Neutrophil (primary cell): ENCODE results near the gene EZH1.
"Not testable (repeated sequence)": the region's sequence is repeated elsewhere in the genome, so short reads cannot be mapped to it uniquely, and the experiment has no call there.

ENCODE experiments used
- H3K27ac ChIP-seq: fragments of 200-600 bp; sonication (generic); 2 replicates; pipeline ENCODE4 v1.5.1; 2016; ENCODE audit warnings: mild to moderate bottlenecking, moderate library complexity
- H3K27me3 ChIP-seq: fragments of 200-600 bp; sonication (generic); 2 replicates; pipeline ENCODE4 v1.6.0; 2016; ENCODE audit warnings: mild to moderate bottlenecking
- H3K36me3 ChIP-seq: fragments of 200-600 bp; sonication (generic); 2 replicates; pipeline ENCODE4 v1.5.1; 2017
- H3K4me1 ChIP-seq, 2 experiments: fragments of 200-600 bp in 1 of 2; sonication (generic) in 1 of 2; 1 replicate in 1 of 2; 2 replicates in 1 of 2; pipeline versions ENCODE4 v1.5.1 to v1.6.1; 2013 to 2016; ENCODE audit warnings: low read depth in 1 of 2, low read length in 1 of 2, mild to moderate bottlenecking in 1 of 2, moderate library complexity in 1 of 2; ENCODE audit not compliant: control insufficient read depth in 1 of 2, insufficient read depth in 1 of 2
- H3K4me3 ChIP-seq, 2 experiments: fragments of 200-600 bp in 1 of 2; sonication (generic) in 1 of 2; 1 replicate in 1 of 2; 2 replicates in 1 of 2; pipeline ENCODE4 v1.5.1; 2013 to 2016; ENCODE audit warnings: low read depth in 1 of 2, low read length in 1 of 2, mild to moderate bottlenecking in 1 of 2, moderate library complexity in 1 of 2
- H3K9me3 ChIP-seq: fragments of 200-600 bp; sonication (generic); 2 replicates; pipeline ENCODE4 v1.5.1; 2016
- TF ChIP-seq, protein P1 (sequence below): fragments of 200-600 bp; sonication (generic); IDR thresholded peaks from 2 replicates; pipeline ENCODE4 v1.5.1; 2016; ENCODE audit warnings: antibody characterized with exemption

The EZH1 gene

GRCh38 chr17:42743595-42744282 is 1.1 kb downstream of the EZH1 start:
- no peaks in the 10 kb centered on the region for H3K9me3 ChIP-seq
- peaks cover 3% of the 10 kb centered on the region for H3K36me3 ChIP-seq
- TF ChIP-seq, protein P1, sequence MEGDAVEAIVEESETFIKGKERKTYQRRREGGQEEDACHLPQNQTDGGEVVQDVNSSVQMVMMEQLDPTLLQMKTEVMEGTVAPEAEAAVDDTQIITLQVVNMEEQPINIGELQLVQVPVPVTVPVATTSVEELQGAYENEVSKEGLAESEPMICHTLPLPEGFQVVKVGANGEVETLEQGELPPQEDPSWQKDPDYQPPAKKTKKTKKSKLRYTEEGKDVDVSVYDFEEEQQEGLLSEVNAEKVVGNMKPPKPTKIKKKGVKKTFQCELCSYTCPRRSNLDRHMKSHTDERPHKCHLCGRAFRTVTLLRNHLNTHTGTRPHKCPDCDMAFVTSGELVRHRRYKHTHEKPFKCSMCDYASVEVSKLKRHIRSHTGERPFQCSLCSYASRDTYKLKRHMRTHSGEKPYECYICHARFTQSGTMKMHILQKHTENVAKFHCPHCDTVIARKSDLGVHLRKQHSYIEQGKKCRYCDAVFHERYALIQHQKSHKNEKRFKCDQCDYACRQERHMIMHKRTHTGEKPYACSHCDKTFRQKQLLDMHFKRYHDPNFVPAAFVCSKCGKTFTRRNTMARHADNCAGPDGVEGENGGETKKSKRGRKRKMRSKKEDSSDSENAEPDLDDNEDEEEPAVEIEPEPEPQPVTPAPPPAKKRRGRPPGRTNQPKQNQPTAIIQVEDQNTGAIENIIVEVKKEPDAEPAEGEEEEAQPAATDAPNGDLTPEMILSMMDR: no peak
- peak overlapping the region; percentile 85 to 96 for H3K4me3 ChIP-seq
- peaks cover 33% of the 10 kb centered on the region for H3K27me3 ChIP-seq
- peak overlapping the region; percentile 87 for H3K27ac ChIP-seq
- H3K4me1 ChIP-seq: peaks cover 14 to 15% of the 10 kb centered on the region in 2 experiments

DNA sequence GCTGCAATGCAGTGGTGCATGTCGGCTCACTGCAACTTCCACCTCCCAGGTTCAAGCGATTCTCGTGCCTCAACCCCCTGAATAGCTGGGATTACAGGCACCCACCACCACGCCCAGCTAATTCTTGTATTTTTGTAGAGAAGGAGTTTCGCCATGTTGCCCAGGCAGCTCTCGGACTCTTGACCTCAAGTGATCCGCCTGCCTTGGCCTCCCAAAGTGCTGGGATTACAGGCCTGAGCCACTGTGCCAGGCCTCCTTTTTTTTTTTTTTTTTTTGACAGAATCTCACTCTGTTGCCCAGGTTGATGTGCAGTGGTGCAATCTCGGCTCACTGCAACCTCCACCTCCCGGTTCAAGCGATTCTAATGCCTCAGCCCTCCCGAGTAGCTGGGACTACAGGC is 1.9 kb downstream of the EZH1 start:
- Histone ChIP-seq H3K4me1 (peaks cover 14 to 15% of the 10 kb centered on the region in 2 experiments), H3K27me3 (peaks cover 25% of the 10 kb centered on the region)
- H3K4me3 ChIP-seq, H3K9me3 ChIP-seq, H3K36me3 ChIP-seq, H3K27ac ChIP-seq: not testable (repeated sequence)

DNA sequence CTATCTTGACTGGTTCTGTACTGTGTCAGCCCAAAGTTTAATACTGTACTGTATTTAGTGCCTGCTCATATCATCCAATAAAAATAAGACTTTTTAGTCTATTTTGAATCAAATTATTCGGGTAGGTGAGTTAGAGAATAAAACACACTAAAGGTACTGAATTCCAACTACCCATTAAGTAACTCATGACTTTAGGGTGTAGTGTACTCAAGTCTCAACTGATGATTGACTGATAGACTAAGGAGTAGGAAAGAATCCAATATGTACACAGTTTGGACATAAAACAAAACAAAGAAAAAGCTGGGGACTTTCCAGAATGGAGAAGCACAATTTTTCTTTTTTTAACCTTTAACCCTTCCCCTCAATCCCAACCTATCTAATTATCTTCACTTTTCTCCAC is 4.1 kb downstream of the EZH1 start:
- peaks cover 14 to 15% of the 10 kb centered on the region in 2 experiments for H3K4me1 ChIP-seq
- peaks cover 3% of the 10 kb centered on the region for H3K36me3 ChIP-seq
- no peak overlapping the region for H3K4me3 ChIP-seq
- H3K27me3 ChIP-seq: peaks cover 3% of the 10 kb centered on the region
- H3K9me3 ChIP-seq: no peaks in the 10 kb centered on the region
- TF ChIP-seq, protein P1: no peak
- no peak overlapping the region for H3K27ac ChIP-seq

DNA sequence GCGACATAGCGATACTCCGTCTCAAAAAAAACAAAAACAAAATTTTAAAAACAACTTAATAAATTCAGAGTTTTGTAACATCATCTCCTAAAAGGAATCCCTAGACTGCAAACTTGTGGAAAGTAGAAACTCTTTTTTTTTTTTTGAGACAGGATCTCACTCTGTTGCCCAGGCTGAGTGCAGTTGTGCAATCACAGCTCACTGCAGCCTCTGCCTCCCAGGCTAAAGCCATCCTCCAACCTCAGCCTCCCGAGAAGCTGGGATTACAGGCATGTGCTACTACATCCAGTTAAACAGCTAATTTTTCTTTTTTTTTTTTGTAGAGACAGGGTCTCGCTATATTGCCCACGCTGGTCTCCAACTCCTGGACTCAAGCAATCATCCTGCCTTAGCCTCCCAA is 19.7 kb downstream of the EZH1 start:
- no peaks in the 10 kb centered on the region for H3K4me1 ChIP-seq
- H3K27ac ChIP-seq: no peak overlapping the region
- no peaks in the 10 kb centered on the region for H3K9me3 ChIP-seq
- H3K27me3 ChIP-seq: no peaks in the 10 kb centered on the region
- H3K4me3 ChIP-seq: no peak overlapping the region
- TF ChIP-seq, protein P1: no peak
- H3K36me3 ChIP-seq: peaks cover 96% of the 10 kb centered on the region

GRCh38 chr17:42723636-42724035 is 21.2 kb downstream of the EZH1 start:
- Histone ChIP-seq H3K36me3 (peaks cover 96% of the 10 kb centered on the region), H3K4me3 (no peak overlapping the region), H3K27me3 (no peaks in the 10 kb centered on the region), H3K27ac (no peak overlapping the region), H3K4me1 (no peaks in the 10 kb centered on the region), H3K9me3 (no peaks in the 10 kb centered on the region)
- TF ChIP-seq, protein P1: no peak

- Histone ChIP-seq H3K4me3 (no peak overlapping the region), H3K4me1 (no peaks in the 10 kb centered on the region), H3K9me3 (no peaks in the 10 kb centered on the region), H3K27ac (no peak overlapping the region), H3K27me3 (no peaks in the 10 kb centered on the region), H3K36me3 (peaks cover 99% of the 10 kb centered on the region)
- TF ChIP-seq, protein P1: peak; percentile 26
Measured at GRCh38 chr17:42720996-42721583, 23.8 kb downstream of the EZH1 start.
